Renal cortical epithelial cell (primary cell): ENCODE results near the gene USP36. TPM values are rescaled to one million over a fixed set of nuclear protein-coding genes. Genes with fewer than 3 reads are reported as not detected.
A peak's percentile ranks its signal among the peaks of the same experiment; 100 is the strongest.
"Not testable (repeated sequence)": the region's sequence is repeated elsewhere in the genome, so short reads cannot be mapped to it uniquely, and the experiment has no call there.

Experiments used
- DNase-seq: peaks from one replicate; pipeline ENCODE4 v3.0.0-alpha.2; 2011; ENCODE audit warnings: low read depth
- total RNA-seq: library from RNA; depleted of rRNA; stranded (reverse); fragments of >200 nt; gene quantifications from 2 replicates; pipeline ENCODE4 v1.2.3, GENCODE V29; 2014

USP36 gene
- total RNA-seq, 1 donor from 2014 or later = 33.5 TPM

DNA sequence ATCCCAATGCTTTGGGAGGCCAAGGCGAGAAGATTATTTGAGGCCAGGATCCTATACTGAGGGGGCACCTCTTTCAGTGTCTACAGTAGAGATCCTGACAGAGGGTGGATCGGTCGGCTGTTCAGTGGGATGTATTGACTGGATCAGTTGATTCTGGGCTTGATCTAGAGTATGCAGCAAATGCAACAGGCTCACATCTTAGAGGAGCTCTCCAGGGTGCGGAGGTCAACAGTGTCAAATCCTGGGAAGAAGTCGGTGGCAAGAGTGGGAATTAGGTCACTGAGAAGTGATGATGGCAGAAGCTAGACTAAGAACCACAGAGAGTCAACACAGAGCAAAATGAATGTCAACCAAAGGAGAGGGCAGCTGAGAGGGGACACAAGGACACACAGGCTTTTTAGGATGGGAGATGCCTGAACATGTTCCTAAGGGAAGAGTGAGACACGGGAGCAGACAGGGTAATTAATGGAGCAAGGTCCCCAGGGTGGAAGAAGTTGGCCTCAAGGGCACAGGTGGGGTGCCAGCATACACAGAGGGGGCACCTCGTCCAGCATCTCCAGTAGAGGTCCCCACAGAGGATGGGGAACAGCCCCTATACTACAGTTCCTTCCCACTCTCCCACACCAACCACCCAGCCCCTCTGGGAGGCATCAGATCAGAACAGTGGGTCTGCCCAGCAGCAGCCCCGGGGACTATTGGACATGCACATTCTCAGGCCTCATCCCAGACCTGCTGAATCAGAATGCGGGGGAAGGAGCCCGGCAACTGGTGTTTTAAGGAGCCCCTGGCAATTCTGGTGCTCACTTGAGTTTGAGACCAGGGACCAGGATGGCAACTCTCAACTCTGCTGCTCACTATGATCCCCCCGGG, 48.5 kb downstream of the USP36 start:
- no peak for DNase-seq

DNA sequence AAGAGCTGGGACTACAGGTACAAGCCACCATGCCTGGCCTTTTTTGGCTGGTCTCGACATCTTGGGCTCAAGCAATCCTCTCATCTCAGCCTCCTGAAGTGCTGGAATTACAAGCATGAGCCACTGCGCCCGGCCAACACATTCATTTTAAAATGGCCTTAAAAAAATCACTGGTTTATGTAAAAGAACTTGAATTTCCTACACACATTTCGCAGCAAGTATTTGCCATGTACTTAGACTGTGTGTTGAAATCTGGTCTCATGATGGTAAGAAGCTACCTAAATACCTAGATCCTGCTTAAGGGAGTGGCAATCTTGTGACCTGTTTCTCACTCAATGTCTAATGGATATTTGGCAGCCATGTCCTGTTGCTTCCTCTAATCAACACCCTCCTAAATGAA, 50.1 kb downstream of the USP36 start:
- no peak for DNase-seq

DNA sequence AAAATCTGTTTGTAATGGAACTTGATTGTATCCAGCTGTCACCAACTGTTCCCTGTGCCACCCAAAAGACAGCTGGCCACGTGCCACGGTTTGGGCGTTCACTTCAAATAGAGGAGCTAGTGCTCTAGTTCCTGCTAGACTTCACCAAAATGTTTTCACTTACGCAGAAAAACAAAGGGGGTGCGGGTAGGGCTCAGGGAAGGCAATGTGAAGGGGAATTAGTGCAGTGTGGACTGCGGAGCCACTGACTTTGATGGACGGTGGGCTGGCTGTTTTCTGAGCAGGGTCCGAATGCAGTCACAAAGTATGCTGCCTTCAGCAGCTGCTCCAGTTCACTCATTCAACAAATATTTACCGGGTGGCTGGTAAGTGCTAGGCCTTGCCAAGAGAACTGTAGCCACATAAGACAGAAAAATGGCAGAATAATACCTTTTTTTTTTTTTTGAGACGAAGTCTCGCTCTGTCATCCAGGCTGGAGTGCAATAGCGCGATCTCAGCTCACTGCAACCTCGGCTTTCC, 50.9 kb downstream of the USP36 start:
- no peak for DNase-seq

DNA sequence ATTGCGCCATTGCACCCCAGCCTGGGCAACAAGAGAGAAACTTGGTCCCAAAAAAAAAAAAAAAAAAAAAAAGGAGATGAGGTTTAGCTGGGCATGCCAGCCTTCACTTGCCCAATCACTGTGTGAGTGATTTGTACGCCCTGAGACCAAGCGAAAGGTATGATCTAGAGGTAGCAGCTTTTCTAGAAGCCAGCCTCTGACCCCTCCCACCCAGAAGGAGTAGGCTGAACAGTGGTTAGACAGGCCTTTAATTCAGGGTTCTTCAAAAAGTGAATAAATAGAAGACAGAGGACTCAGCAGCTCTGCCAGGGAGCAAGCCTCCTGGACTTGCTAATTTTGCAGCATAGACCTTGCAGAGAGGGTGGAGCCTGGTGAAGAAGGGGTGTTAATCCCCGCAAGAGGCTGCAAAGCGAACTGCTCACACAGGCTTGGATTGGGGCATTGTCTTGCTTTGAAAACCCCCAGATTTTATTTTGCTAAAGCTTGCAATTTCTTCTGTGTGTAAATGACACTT, 51.4 kb downstream of the USP36 start:
- no peak for DNase-seq

DNA sequence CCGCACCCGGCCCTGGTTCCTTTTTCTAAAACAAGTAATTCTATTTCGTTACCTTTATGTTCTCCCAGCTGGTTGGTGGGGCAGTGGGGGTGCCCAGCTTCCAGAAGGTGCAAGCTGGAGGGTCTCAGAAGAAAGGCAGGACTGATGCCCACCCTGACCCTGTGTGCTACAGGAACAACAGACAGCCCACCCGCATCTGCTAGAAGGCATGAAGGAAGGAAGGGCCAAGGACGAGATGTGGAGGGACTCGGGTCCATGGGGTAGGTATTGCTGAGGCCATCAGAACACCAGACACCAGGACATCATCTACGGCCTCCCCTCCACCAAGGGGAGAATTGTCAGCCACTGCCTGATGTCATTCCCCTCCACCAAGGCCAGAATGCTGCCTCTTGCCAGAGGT, 52.2 kb downstream of the USP36 start:
- no peak for DNase-seq

DNA sequence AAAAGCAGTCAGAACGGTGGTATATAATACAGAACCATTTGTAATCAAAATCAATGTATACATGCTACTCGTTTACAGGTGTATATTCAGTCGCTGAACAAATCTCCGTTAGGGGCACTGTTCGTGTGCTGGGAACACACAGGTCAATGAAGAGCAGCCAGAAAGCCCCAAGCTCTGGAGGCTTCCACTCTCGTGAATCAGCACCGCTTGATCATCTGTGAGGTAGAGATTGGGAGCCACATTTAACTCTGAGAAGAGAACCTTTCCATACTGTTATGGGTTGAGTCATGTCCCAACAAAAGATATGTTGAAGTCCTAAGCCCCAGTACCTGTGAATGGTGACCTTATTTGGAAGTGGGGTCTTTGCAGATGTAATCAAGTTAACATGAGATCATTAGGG, 53.2 kb downstream of the USP36 start:
- no peak for DNase-seq

DNA sequence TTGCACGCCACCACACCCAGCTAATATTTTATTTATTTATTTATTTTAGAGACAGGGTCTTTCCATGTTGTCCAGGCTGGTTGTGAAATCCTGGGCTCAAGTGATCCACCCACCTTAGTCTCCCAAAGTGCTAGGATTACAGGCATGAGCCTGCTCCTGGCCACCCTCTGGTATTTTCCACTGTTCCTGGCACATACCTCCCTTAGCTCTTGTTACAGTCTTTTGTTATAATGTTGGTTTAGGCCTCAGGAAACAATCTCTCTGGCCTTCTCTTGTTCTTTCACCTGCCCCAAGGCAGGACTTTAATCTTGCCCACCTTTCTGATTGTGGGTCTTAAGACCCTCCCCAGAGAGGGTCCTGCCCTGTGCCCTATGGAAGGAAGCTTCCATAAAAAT, 55.0 kb downstream of the USP36 start:
- DNase-seq = no peak

DNA sequence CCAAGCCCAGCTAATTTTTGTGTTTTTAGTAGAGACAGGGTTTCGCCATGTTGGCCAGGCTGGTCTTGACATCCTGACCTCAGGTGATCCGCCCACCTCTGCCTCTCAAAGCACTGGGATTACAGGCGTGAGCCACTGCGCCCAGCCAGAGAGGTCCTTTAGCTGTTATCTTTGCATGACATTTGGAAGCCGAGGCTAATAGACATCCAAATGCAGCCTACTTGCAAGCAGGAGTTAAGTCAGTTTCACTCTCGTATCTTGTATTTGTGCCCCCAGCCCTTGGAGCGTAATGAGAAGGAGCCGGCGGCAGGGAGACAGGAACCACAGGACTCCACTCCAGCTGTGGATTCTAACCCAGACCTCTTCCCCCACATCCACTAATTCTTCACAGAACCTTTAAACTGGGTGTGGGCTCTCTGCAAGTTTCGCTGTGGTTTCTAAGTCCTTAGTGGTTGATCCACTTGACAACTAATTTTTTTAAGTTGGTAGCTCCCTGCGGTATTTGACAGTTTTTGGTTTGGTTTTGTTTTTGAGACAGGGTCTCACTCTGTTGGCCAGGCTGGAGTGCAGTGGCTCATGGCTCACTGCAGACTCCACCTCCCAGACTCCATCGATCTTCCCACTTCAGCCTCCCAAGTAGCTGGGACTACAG, 55.5 kb downstream of the USP36 start:
- no peak for DNase-seq

DNA sequence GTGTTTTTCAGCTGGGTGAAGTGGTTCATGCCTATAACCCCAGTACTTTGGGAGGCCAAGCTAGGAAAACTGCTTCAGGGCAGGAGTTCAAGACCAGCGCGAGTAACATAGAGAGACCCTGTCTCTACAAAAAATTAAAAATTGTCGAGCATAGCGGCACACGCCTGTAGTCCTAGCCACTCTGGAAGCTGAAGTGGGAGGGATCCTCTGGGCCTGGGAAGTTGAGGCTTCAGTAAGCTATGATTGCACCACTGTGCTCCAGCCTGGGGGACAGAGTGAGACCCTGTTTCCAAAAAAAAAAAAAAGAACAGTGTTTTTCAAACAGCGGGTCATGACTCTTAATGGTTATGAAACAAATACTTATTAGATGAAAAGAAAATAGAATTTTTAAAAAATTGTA, 56.3 kb downstream of the USP36 start:
- DNase-seq = no peak

DNA sequence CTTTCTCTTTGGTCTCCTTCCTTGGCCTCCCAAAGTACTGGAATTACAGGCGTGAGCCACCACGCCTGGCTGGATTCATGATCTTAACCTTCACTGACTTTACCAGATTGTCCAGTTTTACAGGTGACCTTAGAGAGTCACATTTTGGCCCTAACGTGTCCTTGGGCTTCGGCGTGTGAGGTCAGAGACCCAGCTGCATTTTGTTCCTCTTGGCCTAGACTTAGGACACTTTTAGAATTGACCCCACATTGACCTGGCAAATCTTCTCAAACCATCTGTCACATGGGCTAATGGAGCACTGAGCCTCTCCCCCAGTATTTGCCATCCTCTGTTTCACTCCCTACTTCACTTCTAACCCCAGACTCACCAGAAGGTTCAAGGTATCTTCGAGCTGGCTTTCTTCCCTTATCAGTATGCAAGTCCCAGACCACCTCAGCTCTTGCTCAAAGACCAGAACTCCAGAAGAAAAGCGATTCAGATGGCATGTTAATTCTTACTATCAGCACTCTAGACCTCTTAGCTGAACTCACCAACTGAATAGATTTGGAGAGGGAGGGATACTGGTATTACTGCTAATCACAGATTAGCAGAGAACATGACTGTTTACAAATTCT, 56.8 kb downstream of the USP36 start:
- no peak for DNase-seq

DNA sequence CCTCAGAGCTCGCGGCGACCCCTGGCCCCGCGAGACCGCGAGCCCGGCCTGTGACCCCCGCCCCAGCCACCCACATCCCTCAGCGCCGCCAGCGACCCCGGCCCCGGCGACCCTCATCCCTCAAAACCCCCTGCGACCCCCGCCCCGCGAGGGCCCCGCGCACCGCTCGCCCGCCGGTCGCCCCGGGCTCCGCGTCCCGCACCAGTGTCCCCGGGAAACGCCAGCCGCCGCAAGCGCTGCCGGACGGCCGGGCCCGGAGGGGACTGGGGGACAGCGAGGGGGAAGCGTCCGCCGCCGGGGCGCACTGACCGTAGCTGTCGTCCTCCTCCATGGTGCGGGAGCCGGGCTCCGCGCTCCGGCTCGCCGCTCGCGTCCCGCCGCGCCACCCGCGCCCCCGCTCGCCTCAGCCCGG, 58.7 kb downstream of the USP36 start, which contains the start of gene CYTH1:
Gene CYTH1, minus strand, starts transcription at position 381 of the 412 bp plus-strand sequence. Its CDS starts 50 bp downstream, at position 331.
- no peak for DNase-seq

DNA sequence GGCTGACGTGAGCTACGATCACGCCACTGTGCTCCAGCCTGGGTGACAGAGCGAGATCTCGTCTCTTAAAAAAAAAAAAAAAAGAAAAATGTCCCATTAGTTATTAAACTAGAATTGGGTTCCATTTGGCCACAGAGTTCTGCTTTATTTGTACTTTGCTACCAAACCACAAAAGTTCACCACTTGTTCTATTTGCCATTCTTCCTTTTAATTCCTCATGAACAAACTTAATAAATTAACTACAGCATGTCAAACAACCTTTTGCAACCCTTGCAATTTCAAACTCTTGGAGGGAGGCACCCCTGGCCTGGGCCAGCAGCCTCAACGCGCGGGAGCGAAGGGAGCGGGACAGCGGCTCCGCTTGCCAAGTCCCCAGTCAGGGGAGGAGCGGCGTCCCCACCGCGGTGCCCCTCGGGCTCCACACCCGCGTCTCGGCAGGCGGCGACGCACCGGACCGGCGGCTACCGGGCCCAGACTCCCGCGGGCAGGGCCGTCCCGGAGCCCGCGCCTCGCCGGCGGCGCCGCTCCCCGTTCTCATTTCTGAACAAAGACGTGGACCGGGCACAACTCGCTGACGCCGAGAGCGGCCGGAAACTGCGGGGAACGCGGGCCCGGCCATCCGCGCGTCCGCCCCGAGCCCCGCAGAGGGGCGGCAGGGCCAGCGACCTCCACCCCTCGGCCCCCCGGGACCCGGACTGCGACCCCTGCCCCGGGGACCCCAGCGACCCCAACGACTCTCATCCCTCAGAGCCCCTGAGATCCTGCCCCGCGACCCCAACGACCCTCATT, 59.3 kb downstream of the USP36 start:
- DNase-seq = peak; percentile 40

DNA sequence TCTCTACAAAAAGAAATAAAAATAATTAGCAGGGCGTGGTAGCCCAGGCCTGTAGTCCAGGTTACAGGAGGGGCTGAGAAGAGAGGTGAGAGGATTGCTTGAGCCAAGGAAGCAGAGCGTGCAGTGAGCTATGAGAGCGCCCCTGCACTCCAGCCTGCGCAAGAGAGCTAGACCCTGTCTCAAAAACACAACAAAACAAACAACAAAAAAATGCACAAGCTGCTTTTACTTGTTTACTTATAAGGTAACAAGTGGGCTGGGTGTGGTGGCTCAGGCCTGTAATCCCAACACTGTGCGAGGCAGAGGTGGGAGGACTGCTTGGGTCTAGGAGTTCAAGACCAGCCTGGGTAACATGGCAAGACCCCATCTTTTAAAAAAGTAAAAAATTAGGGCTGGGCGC, 60.3 kb downstream of the USP36 start:
- DNase-seq = no peak

DNA sequence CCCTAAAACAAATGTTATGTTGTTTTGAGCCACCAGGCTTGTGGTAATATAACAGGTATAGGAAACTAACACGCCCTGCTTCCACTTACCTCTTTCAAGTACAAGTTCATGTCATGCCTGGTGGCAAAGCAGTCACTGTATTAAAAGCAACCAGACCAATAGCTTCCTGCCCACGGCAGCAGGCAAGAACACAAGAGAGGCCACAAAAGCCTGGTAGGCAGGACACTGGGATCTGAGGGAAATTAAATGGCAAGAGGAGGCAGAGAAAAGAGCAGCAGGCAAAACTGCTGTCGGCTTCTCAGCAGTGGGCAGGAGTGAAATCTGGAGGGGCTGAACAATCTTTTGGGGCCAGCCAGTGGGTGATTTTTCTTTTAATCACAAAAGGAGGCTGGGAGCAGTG, 60.8 kb downstream of the USP36 start:
- DNase-seq = no peak

DNA sequence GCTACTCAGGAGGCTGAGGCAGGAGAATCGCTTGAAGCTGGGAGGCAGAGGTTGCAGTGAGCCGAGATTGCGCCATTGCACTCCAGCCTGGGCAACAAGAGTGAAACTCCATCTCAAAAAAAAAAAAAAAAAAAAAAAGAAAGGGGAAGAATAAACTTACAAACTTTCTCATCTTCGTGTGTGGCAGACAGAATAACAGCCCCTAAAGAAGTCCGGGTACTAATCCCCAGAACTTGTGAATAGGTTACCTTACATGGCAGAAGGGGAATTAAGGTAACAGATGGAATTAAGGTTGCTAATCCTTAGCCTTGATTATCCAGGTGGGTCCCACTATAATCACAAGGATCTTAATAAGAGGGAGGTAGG, 61.3 kb downstream of the USP36 start:
- not testable (repeated sequence) for DNase-seq

DNA sequence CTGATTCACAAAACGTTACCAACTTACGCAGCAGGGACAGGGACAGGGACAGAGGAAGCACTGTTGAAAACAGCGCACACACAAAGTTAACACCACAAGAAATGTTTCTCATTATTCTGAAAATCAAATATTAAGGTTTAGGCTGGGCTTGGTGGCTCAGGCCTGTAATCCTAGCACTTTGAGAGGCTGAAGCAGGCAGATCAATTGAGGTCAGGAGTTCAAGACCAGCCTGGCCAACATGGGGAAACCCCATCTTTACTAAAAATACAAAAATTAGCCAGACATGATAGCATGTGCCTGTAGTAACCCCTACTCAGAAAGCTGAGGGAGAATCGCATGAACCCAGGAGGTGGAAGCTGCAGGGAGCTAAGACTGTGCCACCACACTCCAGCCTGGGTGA, 62.7 kb downstream of the USP36 start:
- no peak for DNase-seq

DNA sequence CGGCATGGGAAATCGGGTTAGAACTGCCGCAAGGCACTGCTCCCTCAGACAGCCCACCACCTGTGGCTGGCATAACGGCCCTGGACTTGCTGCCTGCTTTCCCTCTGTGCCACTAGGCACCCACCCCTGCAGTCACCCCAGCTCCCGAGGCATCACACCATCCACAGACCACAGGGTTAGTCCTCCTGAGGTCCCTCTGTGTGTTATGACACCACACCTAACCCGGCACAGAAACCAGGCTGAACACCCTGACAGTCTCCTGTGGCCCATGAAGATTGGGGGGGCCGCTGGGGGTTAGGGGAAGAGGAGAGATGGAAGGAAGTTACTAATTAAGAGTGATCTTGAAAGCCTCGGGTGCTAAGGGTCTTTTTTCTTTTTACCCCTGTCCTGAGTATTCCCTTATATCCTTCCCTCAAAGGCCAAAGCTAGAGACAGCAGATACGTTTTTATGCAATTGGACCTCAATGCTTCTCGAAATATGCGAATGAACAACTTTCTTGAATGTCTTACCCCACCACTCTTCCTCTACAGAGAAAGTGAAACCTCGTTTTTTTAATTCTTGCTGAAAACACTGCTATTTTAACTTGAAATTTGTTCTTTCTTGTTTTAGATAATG, 65.5 kb downstream of the USP36 start:
- no peak for DNase-seq

DNA sequence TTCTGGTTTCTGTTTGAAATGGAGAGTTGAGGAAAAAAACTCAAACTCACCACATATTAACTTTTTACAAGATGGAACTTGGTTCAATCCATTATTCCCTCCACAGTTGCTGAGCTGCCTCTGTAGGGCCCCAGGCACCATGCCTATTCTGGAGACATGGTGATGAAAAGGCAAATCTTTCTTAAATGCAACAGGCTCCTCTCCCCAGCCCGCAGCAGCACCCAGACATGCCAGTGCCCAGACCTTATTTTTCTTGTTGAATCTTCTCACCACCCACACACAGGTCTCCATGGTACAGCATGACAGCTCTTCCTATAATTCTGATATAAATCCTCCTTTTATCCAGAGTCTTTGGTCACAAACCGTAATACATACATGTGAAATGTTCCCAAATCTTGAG, 66.2 kb downstream of the USP36 start:
- DNase-seq = no peak

DNA sequence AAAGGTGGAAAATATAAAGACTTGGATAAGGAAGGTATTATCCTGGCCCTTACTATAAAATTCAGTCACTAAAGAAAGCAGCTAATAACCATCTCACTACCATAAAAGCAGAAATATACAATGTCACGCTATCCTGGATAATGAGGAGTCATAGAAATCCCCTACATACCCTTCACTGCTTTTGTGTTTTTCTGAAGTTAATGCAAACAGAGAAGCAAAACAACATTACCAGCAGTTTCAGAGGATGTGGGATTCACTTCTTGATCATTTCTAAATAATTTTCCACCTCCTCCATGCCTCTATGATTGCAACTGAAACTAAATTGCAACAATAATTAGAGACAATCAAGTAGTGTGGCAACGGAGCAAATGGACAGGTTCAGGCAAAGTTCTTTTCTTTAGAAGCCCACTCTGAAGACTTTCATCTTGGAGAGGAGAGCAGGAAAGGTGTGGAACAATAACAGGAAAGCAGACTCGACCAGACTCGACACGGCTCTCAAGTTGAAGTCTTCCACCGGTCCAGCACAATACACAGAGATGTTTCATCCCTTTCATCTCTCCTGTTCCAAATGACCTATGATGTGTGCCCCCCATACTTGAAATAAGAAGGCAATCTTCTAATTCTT, 68.7 kb downstream of the USP36 start:
- DNase-seq = no peak

DNA sequence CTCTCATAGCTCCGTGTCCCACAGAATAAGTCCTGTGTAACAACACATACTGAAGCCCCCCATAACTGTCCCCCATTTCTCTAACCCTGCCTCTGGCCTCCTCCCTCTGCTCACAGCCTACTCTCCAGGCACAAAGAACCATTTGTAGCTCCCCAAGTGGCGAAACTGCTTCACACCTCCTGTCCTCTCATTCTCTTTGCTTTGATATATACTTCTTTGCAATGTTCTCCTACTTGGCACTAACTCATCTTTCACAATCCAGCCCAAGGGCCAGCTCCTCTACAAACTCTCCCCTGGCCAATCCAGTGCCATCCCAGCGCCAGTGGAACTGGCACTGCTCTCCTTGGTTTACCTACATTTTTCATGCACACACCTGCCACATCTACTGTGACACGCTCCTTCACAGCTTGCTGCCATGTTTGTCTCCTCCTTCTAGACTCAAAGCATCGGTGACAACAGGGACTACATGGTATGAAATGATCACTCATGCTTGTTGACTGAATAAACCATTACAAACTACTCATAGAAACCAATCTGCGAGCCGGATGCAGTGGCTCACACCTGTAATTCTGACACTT, 71.3 kb downstream of the USP36 start:
- DNase-seq = no peak
